Mucosa of rectum (tissue), 2 donors: ENCODE results near the gene IGSF23.

Source experiments
- H3K27ac ChIP-seq, 2 donors: one replicate each; pipeline ENCODE4 v1.7.0; 2013; ENCODE audit warnings: inconsistent platforms in 2 of 2, low read depth in 2 of 2, low read length in 2 of 2
- H3K27me3 ChIP-seq, 2 donors: one replicate each; pipeline ENCODE4 v1.7.0; 2013; ENCODE audit warnings: low read length in 2 of 2; ENCODE audit not compliant: control insufficient read depth in 2 of 2, insufficient read depth in 2 of 2
- H3K36me3 ChIP-seq, 2 donors: one replicate each; pipeline ENCODE4 v1.7.0; 2013; ENCODE audit warnings: low read length in 2 of 2; ENCODE audit not compliant: control insufficient read depth in 2 of 2, insufficient read depth in 2 of 2
- H3K4me1 ChIP-seq, 2 donors: one replicate each; pipeline ENCODE4 v1.7.0; 2013; ENCODE audit warnings: low read length in 2 of 2, mild to moderate bottlenecking in 1 of 2; ENCODE audit not compliant: control insufficient read depth in 2 of 2, insufficient read depth in 2 of 2
- H3K4me3 ChIP-seq, 2 donors: one replicate each; pipeline ENCODE4 v1.7.0; 2013; ENCODE audit warnings: low read length in 2 of 2
- H3K9ac ChIP-seq, 2 donors: one replicate each; pipeline ENCODE4 v1.7.0; 2013; ENCODE audit warnings: low read length in 2 of 2, low read depth in 1 of 2, mild to moderate bottlenecking in 1 of 2
- H3K9me3 ChIP-seq, 2 donors: one replicate each; pipeline ENCODE4 v1.7.0; 2013; ENCODE audit warnings: low read length in 2 of 2; ENCODE audit not compliant: control insufficient read depth in 2 of 2
- donor health status: healthy.
- donor health status: Normal muscosa, but diverticular disease.

Gene IGSF23

GRCh38 chr19:44613295-44614178 is at the start of gene IGSF23:
TSS of gene IGSF23 (plus strand) at chr19:44613563. CDS start at chr19:44613646, 83 bp downstream.
- no peaks in the 10 kb centered on the region for H3K27me3 ChIP-seq
- no peaks in the 10 kb centered on the region for H3K36me3 ChIP-seq
- H3K27ac ChIP-seq: no peak within 1 kb of the TSS
- H3K9me3 ChIP-seq: no peaks in the 10 kb centered on the region
- H3K9ac ChIP-seq: no peak within 1 kb of the TSS
- no peak within 1 kb of the TSS for H3K4me3 ChIP-seq
- H3K4me1 ChIP-seq: peaks cover 6 to 15% of the 10 kb centered on the region in 2 donors

- Histone ChIP-seq H3K9ac (no peak overlapping the region), H3K36me3 (no peaks in the 10 kb centered on the region), H3K27ac (no peak overlapping the region), H3K27me3 (peaks cover 0 to 6% of the 10 kb centered on the region in 2 donors), H3K9me3 (no peaks in the 10 kb centered on the region), H3K4me1 (no peaks in the 10 kb centered on the region), H3K4me3 (no peak overlapping the region)
Observed at GRCh38 chr19:44566984-44567383, 46.4 kb upstream of the IGSF23 start.

GRCh38 chr19:44567745-44568144 is 45.6 kb upstream of the IGSF23 start:
- Histone ChIP-seq H3K4me1 (no peaks in the 10 kb centered on the region), H3K4me3 (no peak overlapping the region), H3K36me3 (no peaks in the 10 kb centered on the region), H3K9me3 (no peaks in the 10 kb centered on the region), H3K27ac (no peak overlapping the region), H3K27me3 (peaks cover 0 to 6% of the 10 kb centered on the region in 2 donors), H3K9ac (no peak overlapping the region)

GRCh38 chr19:44570603-44570983 is 42.8 kb upstream of the IGSF23 start:
- H3K27me3 ChIP-seq: peaks cover 0 to 6% of the 10 kb centered on the region in 2 donors

GRCh38 chr19:44570984-44571684 is 42.2 kb upstream of the IGSF23 start:
- Histone ChIP-seq H3K9ac (no peak overlapping the region), H3K9me3 (no peaks in the 10 kb centered on the region), H3K4me1 (no peaks in the 10 kb centered on the region), H3K27me3 (peaks cover 0 to 6% of the 10 kb centered on the region in 2 donors), H3K4me3 (no peak overlapping the region), H3K27ac (no peak overlapping the region), H3K36me3 (no peaks in the 10 kb centered on the region)

More at GRCh38 chr19:44570603-44570983, 42.8 kb upstream of the IGSF23 start:
- Histone ChIP-seq H3K27ac (no peak overlapping the region), H3K4me1 (no peaks in the 10 kb centered on the region), H3K4me3 (no peak overlapping the region), H3K9ac (no peak overlapping the region), H3K9me3 (no peaks in the 10 kb centered on the region), H3K36me3 (no peaks in the 10 kb centered on the region)

GRCh38 chr19:44571830-44572580 is 41.4 kb upstream of the IGSF23 start:
- peaks cover 0 to 4% of the 10 kb centered on the region in 2 donors for H3K27me3 ChIP-seq

GRCh38 chr19:44572581-44572900 is 40.8 kb upstream of the IGSF23 start:
- Histone ChIP-seq H3K4me1 (no peaks in the 10 kb centered on the region), H3K27ac (no peak overlapping the region), H3K9me3 (no peaks in the 10 kb centered on the region), H3K36me3 (no peaks in the 10 kb centered on the region), H3K9ac (no peak overlapping the region), H3K27me3 (peaks cover 0 to 3% of the 10 kb centered on the region in 2 donors), H3K4me3 (no peak overlapping the region)

More at GRCh38 chr19:44571830-44572580, 41.4 kb upstream of the IGSF23 start:
- Histone ChIP-seq H3K4me1 (no peaks in the 10 kb centered on the region), H3K27ac (no peak overlapping the region), H3K4me3 (no peak overlapping the region), H3K9me3 (no peaks in the 10 kb centered on the region), H3K9ac (no peak overlapping the region), H3K36me3 (no peaks in the 10 kb centered on the region)

GRCh38 chr19:44573183-44573582 is 40.2 kb upstream of the IGSF23 start:
- no peaks in the 10 kb centered on the region for H3K9me3 ChIP-seq
- no peak overlapping the region for H3K4me3 ChIP-seq
- H3K27me3 ChIP-seq: no peaks in the 10 kb centered on the region
- H3K27ac ChIP-seq: no peak overlapping the region
- H3K36me3 ChIP-seq: no peaks in the 10 kb centered on the region
- H3K4me1 ChIP-seq: no peaks in the 10 kb centered on the region
- no peak overlapping the region for H3K9ac ChIP-seq

GRCh38 chr19:44573627-44574026 is 39.7 kb upstream of the IGSF23 start:
- H3K27ac ChIP-seq: no peak overlapping the region
- no peak overlapping the region for H3K9ac ChIP-seq
- H3K4me3 ChIP-seq: no peak overlapping the region
- H3K4me1 ChIP-seq: no peaks in the 10 kb centered on the region
- no peaks in the 10 kb centered on the region for H3K36me3 ChIP-seq
- no peaks in the 10 kb centered on the region for H3K27me3 ChIP-seq
- no peaks in the 10 kb centered on the region for H3K9me3 ChIP-seq
